ENCODE results near the gene HMGCS2.

DNA sequence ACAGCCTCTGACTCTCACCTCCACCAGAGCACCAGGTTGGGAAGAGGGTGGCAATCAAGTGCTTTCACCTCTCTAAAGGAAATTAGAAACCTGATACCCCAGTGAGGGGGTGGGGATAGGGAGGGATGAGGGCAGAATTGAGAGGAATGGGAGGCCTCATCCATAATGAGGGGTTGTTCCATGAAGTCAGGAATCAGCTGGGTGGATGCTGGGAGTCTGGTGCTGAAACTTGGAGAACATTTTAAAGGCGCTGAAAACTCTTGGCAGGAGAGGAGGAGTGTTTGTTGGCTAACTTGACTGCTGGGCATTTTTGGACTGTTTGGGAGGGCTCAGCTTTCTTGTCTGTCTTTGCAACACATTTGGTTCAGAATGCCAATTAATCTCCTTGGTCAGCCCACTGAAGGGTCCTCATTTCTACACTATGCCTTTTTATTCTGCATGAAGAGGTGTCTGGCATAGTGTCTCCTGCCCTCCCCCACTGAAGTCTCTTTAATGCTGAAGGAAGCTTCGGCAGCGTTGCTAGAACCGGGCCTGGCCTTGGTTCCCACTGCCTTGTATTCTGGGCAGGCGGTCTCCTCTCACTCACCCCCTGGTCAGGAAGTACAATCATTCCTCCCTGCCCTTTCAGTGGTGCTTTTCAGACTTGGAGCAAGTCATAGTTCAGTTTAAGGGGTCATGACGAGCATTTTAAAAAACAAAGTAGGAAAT, 54.8 kb downstream of the HMGCS2 start:
- no peak for TF ChIP-seq EZH2 (IDR thresholded peaks at IDR 0.05)
- 0 out of 2 replicates have a peak, but pooled peaks have one; percentile 4 for TF ChIP-seq POLR2AphosphoS5 (IDR thresholded peaks at IDR 0.05; ENCODE audit: borderline replicate concordance, low read depth, low read length)
- no peak for TF ChIP-seq FOXP2 (optimal IDR thresholded peaks at IDR 0.05; ENCODE audit: control extremely low read depth, extremely low read length, insufficient read depth)

All from SK-N-MC (cell line).